SKM-1 (cell line): Measurements from ENCODE around the gene SMAD5.

ENCODE experiments used
- DNase-seq: peaks from one replicate; lab custom pipeline; 2025; ENCODE audit not compliant: unreplicated experiment; lab: John Stamatoyannopoulos, UW

Gene SMAD5

DNA sequence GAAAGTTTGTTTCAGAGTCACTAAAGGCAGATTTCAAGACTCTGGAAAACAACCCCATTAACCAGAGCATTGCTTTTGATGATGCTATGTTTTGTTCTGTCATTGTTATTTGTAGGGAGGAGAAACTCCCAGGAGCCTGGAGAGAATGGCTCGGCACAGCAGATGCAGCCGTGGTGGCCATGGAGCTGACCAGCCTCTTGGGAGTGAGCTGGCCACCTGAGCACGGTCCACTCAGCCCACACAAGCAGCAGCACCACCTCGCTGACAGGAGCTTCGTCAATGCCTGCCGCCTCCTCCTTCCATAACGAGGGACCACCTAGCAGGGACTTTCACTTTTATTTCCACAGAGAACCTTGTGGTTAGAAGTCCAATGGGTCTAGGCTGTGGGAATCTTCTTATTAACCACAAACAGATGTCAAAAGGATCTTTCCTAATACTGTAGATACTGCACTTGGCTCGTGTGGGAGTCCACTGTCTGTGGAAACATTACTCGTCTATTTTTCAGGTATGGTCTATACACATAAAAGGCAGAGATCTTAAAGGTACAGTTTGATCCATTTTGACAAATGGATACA is 81.4 kb downstream of the SMAD5 start:
- no peak for DNase-seq

DNA sequence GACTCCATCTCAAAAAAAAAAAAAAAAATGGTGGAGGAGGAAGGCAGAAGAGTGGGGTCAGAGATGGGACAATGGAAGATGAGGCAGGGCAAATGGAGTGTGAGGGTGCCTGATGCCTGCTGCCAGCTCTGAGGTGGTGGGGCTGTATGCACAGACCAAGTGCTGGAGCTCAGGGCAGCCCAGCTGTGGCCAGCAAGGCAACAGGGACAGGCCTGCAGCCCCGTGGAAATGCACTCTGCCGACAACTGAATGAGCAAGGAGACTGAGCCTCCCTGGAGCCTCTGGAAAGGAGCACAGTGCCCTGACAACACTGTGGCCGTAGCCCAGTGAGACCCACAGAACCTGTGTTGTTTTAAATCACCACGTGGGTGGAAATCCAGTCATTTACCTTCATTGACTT is 83.2 kb downstream of the SMAD5 start:
- DNase-seq: no peak

DNA sequence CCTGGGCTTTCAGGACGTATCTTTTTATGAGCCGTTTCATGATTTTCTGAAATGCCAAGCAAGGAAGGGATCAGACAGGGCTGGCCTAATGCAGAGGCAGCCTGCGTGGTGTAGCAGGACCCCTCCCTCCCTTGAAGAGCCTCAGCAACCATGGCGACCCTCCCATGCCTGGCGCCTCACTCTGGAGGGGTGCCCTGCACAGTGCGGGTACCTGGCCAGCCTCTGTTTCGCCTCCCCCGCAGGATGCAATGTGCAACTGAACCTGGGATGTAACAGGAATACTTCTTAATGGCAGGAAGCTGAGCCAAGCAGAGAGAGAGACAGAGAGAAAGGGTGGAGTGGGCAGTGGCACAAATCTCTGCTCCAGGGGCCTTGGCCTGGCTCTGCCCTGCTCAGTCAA is 83.6 kb downstream of the SMAD5 start:
- DNase-seq: no peak

DNA sequence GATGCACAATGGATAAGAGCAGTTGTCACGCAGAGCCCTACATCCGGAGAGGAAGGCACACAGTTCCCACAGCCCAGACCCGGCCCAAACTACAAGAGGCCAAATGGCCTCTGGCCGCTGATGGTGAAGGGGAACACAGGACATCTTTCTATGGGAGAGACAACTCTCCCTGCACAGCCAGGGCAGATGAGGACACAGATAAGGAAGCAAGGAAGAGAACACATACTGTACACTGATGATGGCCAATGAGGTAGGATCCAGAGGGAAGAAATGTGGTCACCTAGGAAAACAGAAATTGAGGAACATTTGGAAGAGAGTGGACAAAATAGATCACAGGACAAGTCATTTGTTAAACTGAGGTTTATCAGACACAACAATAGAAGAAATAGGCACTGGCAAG is 88.7 kb downstream of the SMAD5 start:
- DNase-seq: no peak

DNA sequence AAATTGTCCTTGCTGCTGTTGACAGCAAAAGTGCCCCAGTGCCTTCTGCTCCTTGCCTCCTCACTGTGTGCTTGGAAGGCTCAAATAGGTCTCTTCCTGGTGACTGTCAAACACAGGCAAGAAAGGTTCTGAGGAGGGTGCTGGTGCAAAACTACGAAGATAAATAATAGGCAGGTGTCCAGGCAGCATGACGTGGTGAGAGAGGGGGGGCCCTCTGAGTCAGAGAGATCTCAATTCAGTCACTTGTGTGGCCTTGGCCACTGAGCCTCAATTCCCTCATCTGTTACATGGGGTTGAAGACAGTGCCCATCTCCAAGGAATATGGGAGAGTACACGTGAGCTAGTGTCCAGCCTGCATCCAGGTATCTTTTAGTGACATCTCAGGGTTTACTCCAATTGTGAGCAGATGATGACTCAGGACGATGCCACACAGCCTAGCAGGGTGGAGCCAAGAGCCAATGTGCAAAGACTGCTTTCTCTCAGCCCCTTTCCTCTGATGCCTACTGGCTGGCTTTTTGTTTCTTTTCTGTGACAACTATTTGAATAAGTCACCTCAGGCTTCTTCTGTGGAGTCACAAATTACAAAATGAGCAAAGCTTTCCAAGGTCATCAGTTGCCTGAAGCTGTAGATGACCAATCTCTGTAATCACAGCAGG is 90.1 kb downstream of the SMAD5 start:
- DNase-seq: no peak

DNA sequence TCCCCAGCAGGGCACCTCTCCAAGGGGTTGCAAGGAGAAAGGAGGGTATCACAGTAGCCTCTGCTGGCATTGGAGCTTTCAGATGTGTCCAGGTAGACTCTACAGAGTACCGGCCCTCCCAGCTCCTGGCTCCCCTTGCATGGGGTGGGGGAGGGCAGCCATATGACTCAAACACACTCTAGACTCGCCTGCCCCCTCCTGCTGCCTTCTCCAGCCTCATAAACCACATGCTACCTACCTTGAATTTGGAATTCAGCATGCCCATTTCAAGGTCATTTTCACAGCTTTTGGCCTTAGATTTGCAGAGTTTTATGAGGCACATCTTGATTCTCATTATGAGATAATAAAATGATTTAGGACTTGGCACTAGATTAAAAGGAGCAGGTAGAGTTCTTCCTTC is 93.2 kb downstream of the SMAD5 start:
- DNase-seq: no peak

DNA sequence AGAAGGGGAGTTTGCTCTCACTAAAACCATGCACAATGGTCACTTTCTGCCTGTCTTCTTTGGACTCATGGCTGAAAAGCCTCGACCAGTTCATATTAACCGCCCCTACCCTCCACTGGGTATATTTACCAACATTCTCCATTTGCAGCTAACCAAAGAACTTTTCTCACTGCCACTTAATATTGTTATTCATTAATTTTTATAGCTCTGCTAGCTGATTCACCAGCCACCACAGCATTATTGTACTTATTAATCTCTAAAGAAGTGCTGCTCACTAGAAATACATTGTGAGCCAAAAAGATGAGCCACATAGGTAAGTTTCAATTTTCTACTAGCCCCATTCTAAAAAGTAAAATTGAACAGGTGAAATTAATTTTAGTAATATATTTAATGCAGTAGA is 93.8 kb downstream of the SMAD5 start:
- no peak for DNase-seq

DNA sequence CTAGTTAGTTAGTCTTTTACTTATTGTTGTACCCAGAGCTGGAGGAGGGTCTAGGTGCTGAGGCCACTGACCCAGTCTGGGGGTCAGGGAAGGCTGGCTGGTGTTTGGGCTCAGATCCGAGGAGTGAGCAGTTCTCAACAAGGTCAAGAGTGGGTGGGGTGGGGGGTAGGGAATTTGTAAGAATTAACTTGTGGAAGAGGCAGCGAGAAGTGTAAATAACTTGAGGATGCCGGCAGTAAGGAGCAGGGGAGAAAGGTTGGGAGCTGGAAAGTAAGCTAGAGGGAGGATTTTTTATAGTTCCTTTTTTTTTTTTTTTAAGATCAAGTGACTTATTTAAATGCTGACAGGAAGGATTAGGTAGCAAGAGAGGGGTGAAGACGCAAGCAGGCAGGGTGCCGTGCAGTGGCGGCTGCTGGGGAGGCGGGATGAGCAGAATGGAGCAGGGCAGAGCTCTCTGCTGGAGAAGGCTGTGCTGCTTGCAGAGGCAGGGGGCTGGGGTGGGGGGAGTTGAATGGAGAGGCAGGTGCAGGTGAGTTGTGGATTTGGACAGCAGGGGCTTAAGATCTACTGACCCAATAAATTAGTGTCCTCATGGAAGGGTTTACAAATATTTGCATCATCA is 95.6 kb downstream of the SMAD5 start:
- no peak for DNase-seq

DNA sequence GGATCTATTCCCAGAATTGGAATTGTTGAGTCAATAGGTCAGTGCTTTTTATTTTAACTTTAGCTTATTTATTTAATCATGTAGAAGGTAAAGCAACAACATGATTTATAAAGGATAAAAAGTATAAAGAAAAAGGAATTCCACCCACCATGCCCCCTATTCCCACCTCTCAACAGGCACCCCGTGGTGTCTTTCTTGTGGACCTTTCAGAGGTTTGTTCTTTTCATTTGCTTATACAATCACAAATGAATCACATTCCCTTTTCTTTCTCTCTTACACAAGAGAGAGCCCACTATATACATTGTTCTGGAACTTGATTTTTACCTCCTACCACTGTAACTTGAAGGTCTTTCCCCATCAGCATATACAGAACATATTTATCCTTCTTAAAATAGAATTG is 97.5 kb downstream of the SMAD5 start:
- no peak for DNase-seq

DNA sequence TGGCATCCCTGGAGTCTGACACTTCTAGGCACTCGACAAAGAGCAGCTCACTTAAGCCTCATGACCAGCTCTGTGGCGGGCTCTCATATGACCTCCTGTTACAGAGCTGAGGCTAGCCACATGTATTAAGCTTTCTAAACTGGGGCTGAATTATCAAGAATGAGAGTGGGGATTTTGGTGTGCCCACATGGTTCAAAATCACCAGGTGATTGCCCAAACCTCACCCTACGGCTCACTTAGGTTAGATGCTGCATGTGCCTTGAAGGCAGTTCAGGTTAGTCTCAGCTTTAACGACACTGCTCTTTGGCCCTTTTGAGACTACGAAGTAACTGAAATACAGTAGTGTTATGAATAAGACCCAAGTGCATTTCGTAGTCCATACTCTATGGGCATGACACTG is 99.7 kb downstream of the SMAD5 start:
- DNase-seq: no peak
